IMR-90 (cell line): ENCODE data around the gene ROBO1. TPM values are rescaled to one million over a fixed set of nuclear protein-coding genes. Genes with fewer than 3 reads are reported as not detected.

ENCODE experiments used
- ATAC-seq: fragments of 200-7000 bp; cut with Tn5 transposase; 2 replicates; pipeline ENCODE4 v1.9.1; 2020; ENCODE audit warnings: low read depth, mild to moderate bottlenecking, moderate library complexity
- BruUV-seq: library from RNA; stranded (reverse); fragments of 400-500 nt; replicated peaks from 2 replicates; lab custom pipeline; 2021; lab: Mats Ljungman, UMichigan
- CTCF ChIA-PET: fragments of 300-600 bp; formaldehyde crosslinking; extraction: SDS; loops from one replicate; lab custom pipeline; 2021; ENCODE audit warnings: antibody characterized with exemption; lab: Yijun Ruan, JAX
- POLR2A ChIA-PET: fragments of 300-600 bp; sonication (Branson Sonifier 250); formaldehyde crosslinking; loops from one replicate; lab custom pipeline; 2022; ENCODE audit warnings: antibody characterized with exemption; ENCODE audit not compliant: unreplicated experiment; lab: Charles Lee
- DNase-seq: peaks from one replicate; pipeline ENCODE4 v3.0.0; 2013
- H2AFZ ChIP-seq: replicated peaks from 2 replicates; pipeline ENCODE3; 2013; ENCODE audit warnings: low read length, mild to moderate bottlenecking; ENCODE audit not compliant: poor library complexity
- H2AK5ac ChIP-seq: 2 replicates; pipeline ENCODE4 v1.6.1; 2013; ENCODE audit warnings: low read depth, low read length, inconsistent platforms
- H2AK9ac ChIP-seq: replicated peaks from 2 replicates; pipeline ENCODE3; 2013; ENCODE audit warnings: mild to moderate bottlenecking, low read depth, low read length, moderate library complexity; ENCODE audit not compliant: poor library complexity
- H2BK120ac ChIP-seq: 2 replicates; pipeline ENCODE4 v1.6.1; 2013; ENCODE audit warnings: low read depth, low read length, inconsistent platforms
- H2BK15ac ChIP-seq: 3 replicates; pipeline ENCODE4 v1.6.1; 2013; ENCODE audit warnings: low read depth, low read length, inconsistent platforms
- H2BK20ac ChIP-seq: 2 replicates; pipeline ENCODE4 v1.6.1; 2013; ENCODE audit warnings: low read depth, mild to moderate bottlenecking, inconsistent platforms, low read length, moderate library complexity
- H2BK5ac ChIP-seq: 2 replicates; pipeline ENCODE4 v1.6.1; 2013; ENCODE audit warnings: mild to moderate bottlenecking, low read depth, low read length, inconsistent platforms; ENCODE audit not compliant: poor library complexity, severe bottlenecking
- H3K14ac ChIP-seq: replicated peaks from 2 replicates; pipeline ENCODE4 v1.6.1; 2013; ENCODE audit warnings: low read depth, low read length, inconsistent platforms
- H3K18ac ChIP-seq: 2 replicates; pipeline ENCODE4 v1.6.1; 2013; ENCODE audit warnings: low read depth, low read length, control low read depth
- H3K23ac ChIP-seq: 2 replicates; pipeline ENCODE4 v1.6.1; 2013; ENCODE audit warnings: low read depth, low read length, inconsistent platforms
- H3K27ac ChIP-seq: 2 replicates; pipeline ENCODE4 v1.5.1; 2013; ENCODE audit warnings: mild to moderate bottlenecking, control low read depth, low read length; ENCODE audit not compliant: insufficient read depth
- H3K27me3 ChIP-seq: 2 replicates; pipeline ENCODE4 v1.6.1; 2013; ENCODE audit warnings: low read length; ENCODE audit not compliant: control insufficient read depth, insufficient read depth
- H3K36me3 ChIP-seq: 2 replicates; pipeline ENCODE4 v1.6.1; 2013; ENCODE audit warnings: low read length, mixed read lengths; ENCODE audit not compliant: control insufficient read depth, insufficient read depth
- H3K4ac ChIP-seq: 2 replicates; pipeline ENCODE4 v1.6.1; 2013; ENCODE audit warnings: low read depth, low read length, inconsistent platforms
- H3K4me1 ChIP-seq: 2 replicates; pipeline ENCODE4 v1.6.1; 2013; ENCODE audit warnings: low read length, mixed read lengths; ENCODE audit not compliant: control insufficient read depth, insufficient read depth
- H3K4me2 ChIP-seq: 2 replicates; pipeline ENCODE4 v1.6.1; 2013; ENCODE audit warnings: low read depth, mild to moderate bottlenecking, control low read depth, low read length, moderate library complexity
- H3K4me3 ChIP-seq: 2 replicates; pipeline ENCODE4 v1.5.1; 2013; ENCODE audit warnings: low read depth, mild to moderate bottlenecking, control low read depth, low read length, moderate library complexity; ENCODE audit not compliant: insufficient read depth
- H3K56ac ChIP-seq: 2 replicates; pipeline ENCODE4 v1.6.1; 2013; ENCODE audit warnings: low read length, inconsistent platforms; ENCODE audit not compliant: insufficient read depth; ENCODE audit errors: extremely low read depth
- H3K79me1 ChIP-seq, 2 experiments: 2 replicates each; pipeline ENCODE4 v1.6.1; 2013; ENCODE audit warnings: low read length in 2 of 2, inconsistent platforms in 1 of 2, low read depth in 1 of 2
- H3K9ac ChIP-seq: 2 replicates; pipeline ENCODE4 v1.6.1; 2013; ENCODE audit warnings: low read depth, low read length, control low read depth
- H3K9me1 ChIP-seq: 2 replicates; pipeline ENCODE4 v1.6.1; 2013; ENCODE audit warnings: low read length, inconsistent platforms; ENCODE audit not compliant: insufficient read depth
- H3K9me3 ChIP-seq: 2 replicates; pipeline ENCODE4 v1.6.1; 2013; ENCODE audit warnings: low read length; ENCODE audit not compliant: control insufficient read depth, insufficient read depth
- H4K20me1 ChIP-seq: 2 replicates; pipeline ENCODE4 v1.6.1; 2013; ENCODE audit warnings: low read length, inconsistent platforms; ENCODE audit not compliant: insufficient read depth
- H4K5ac ChIP-seq: 2 replicates; pipeline ENCODE4 v1.6.1; 2013; ENCODE audit warnings: mild to moderate bottlenecking, low read depth, low read length, control low read depth
- H4K8ac ChIP-seq, 2 experiments: 2 replicates each; pipeline ENCODE4 v1.6.1; 2013; ENCODE audit warnings: low read depth in 2 of 2, low read length in 2 of 2, control low read depth in 1 of 2, inconsistent platforms in 1 of 2
- H4K91ac ChIP-seq: 2 replicates; pipeline ENCODE4 v1.6.1; 2013; ENCODE audit warnings: low read depth, low read length, inconsistent platforms; ENCODE audit not compliant: insufficient read depth
- BHLHE40 ChIP-seq: fragments of 150-350 bp; IDR thresholded peaks from 2 replicates; pipeline ENCODE4 v1.6.1; 2016; ENCODE audit warnings: mild to moderate bottlenecking, low read depth, low read length
- CEBPB ChIP-seq: IDR thresholded peaks from 2 replicates; pipeline ENCODE4 v1.6.1; 2012; ENCODE audit warnings: low read depth, low read length, improper control_type of control experiment
- CTCF ChIP-seq: conservative IDR thresholded peaks from 2 replicates; pipeline ENCODE4 v1.5.1; 2012; ENCODE audit warnings: mild to moderate bottlenecking, low read depth, low read length, improper control_type of control experiment
- FOS ChIP-seq: fragments of 150-350 bp; IDR thresholded peaks from 2 replicates; pipeline ENCODE4 v1.6.1; 2016; ENCODE audit warnings: low read depth, low read length
- MAFK ChIP-seq: IDR thresholded peaks from 2 replicates; pipeline ENCODE4 v1.6.1; 2012; ENCODE audit warnings: low read depth, low read length, improper control_type of control experiment
- MAZ ChIP-seq: IDR thresholded peaks from 2 replicates; pipeline ENCODE4 v1.6.1; 2012; ENCODE audit warnings: low read depth, mild to moderate bottlenecking, low read length, improper control_type of control experiment, moderate library complexity, borderline replicate concordance
- POLR2A ChIP-seq: IDR thresholded peaks from 2 replicates; pipeline ENCODE4 v1.6.1; 2012; ENCODE audit warnings: mild to moderate bottlenecking, low read depth, low read length
- RAD21 ChIP-seq: IDR thresholded peaks from 2 replicates; pipeline ENCODE4 v1.6.1; 2012; ENCODE audit warnings: low read length, improper control_type of control experiment
- RCOR1 ChIP-seq: IDR thresholded peaks from 2 replicates; pipeline ENCODE4 v1.6.1; 2012; ENCODE audit warnings: mild to moderate bottlenecking, low read length, improper control_type of control experiment; ENCODE audit not compliant: insufficient replicate concordance
- RFX5 ChIP-seq: IDR thresholded peaks from 2 replicates; pipeline ENCODE4 v1.8.0; 2012; ENCODE audit warnings: low read depth, mild to moderate bottlenecking, low read length, moderate library complexity
- SMC3 ChIP-seq: fragments of 150-350 bp; IDR thresholded peaks from 2 replicates; pipeline ENCODE4 v1.6.1; 2016; ENCODE audit warnings: low read depth, mild to moderate bottlenecking, antibody characterized with exemption, low read length, moderate library complexity
- WGBS, 2 experiments: methylation state at CpG; one replicate each; pipeline versions ENCODE4 v1.1.5 to v1.1.7; 2013; ENCODE audit warnings: missing lambda C conversion rate in 2 of 2; ENCODE audit not compliant: insufficient read length in 1 of 2; ENCODE audit errors: extremely low coverage in 2 of 2; 5-methylcytosine and 5-hydroxymethylcytosine counted together
- dilution Hi-C: fragments of 300-500 bp; cut with HindIII; formaldehyde crosslinking; loops from one replicate; pipeline ENCODE4 v1.14.3; 2018; ENCODE audit warnings: low sequenced_read_pairs; ENCODE audit not compliant: unreplicated experiment
- in situ Hi-C: fragments of 300-500 bp; cut with MboI; formaldehyde crosslinking; loops from 3 replicates; pipeline ENCODE4 v1.14.3; 2019; ENCODE audit warnings: low sequenced_read_pairs, inconsistent platforms, mixed read lengths
- intact Hi-C: fragments of 100-400 bp; cut with micrococcal nuclease; formaldehyde crosslinking; loops from 2 replicates; pipeline ENCODE4 v1.10.0; 2022
- polyA plus RNA-seq, 3 experiments: library from polyadenylated mRNA; depleted of rRNA; stranded (reverse); fragments of >200 nt; gene quantifications; 2 replicates each; pipeline ENCODE4 v1.2.3, GENCODE V29; 2012; ENCODE audit warnings: low replicate concordance in 1 of 3
- total RNA-seq: library from RNA; depleted of rRNA; stranded (reverse); fragments of >200 nt; gene quantifications from 2 replicates; pipeline ENCODE4 v1.2.3, GENCODE V29; 2012
- TF ChIP-seq, protein P1 (sequence below): fragments of 150-350 bp; IDR thresholded peaks from 2 replicates; pipeline ENCODE4 v1.6.1; 2016; ENCODE audit warnings: low read depth, mild to moderate bottlenecking, low read length, moderate library complexity, borderline replicate concordance
- TF ChIP-seq, protein P2 (sequence below): fragments of 150-350 bp; IDR thresholded peaks from 2 replicates; pipeline ENCODE4 v1.6.1; 2017; ENCODE audit warnings: mild to moderate bottlenecking, antibody characterized with exemption, low read length, low read depth

The ROBO1 gene
- total and polyA plus RNA-seq, 2 of the 4 experiments (the other 2 are of a cell fraction) = 24.1 to 53.9 TPM

- H2AK5ac ChIP-seq = no peak overlapping the region
- no peak overlapping the region for H4K5ac ChIP-seq
- no peaks in the 10 kb centered on the region for H3K27me3 ChIP-seq
- H2BK5ac ChIP-seq = no peak overlapping the region
- H2BK20ac ChIP-seq = no peak overlapping the region
- H2AK9ac ChIP-seq = no peak overlapping the region
- dilution Hi-C loops = no loop called here
- in situ Hi-C loops = no loop called here
- no peak overlapping the region for H2AFZ ChIP-seq
- H3K4ac ChIP-seq = no peak overlapping the region
- no peak overlapping the region for H3K4me3 ChIP-seq
- H3K4me2 ChIP-seq = no peak overlapping the region
- DNase-seq (no peak), ATAC-seq (no peak)
- H4K8ac ChIP-seq = no peak overlapping the region
- no peaks in the 10 kb centered on the region for H3K36me3 ChIP-seq
- H3K9me3 ChIP-seq = no peaks in the 10 kb centered on the region
- no peaks in the 10 kb centered on the region for H3K79me1 ChIP-seq
- H3K23ac ChIP-seq = no peak overlapping the region
- POLR2A ChIA-PET = no interaction called here
- WGBS, 2 experiments = no CpG with 5 or more reads among the region's 3 CpGs
- H2BK15ac ChIP-seq = no peak overlapping the region
- H3K27ac ChIP-seq = no peak overlapping the region
- no peaks in the 10 kb centered on the region for H3K4me1 ChIP-seq
- BruUV-seq = no TSS peak
- TF ChIP-seq MAFK (no peak), RCOR1 (no peak), CTCF (no peak), RFX5 (no peak), MAZ (no peak), CEBPB (no peak), POLR2A (no peak), RAD21 (no peak), FOS (no peak), BHLHE40 (no peak), SMC3 (no peak)
- TF ChIP-seq, protein P1, sequence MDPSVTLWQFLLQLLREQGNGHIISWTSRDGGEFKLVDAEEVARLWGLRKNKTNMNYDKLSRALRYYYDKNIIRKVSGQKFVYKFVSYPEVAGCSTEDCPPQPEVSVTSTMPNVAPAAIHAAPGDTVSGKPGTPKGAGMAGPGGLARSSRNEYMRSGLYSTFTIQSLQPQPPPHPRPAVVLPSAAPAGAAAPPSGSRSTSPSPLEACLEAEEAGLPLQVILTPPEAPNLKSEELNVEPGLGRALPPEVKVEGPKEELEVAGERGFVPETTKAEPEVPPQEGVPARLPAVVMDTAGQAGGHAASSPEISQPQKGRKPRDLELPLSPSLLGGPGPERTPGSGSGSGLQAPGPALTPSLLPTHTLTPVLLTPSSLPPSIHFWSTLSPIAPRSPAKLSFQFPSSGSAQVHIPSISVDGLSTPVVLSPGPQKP = no peak
- TF ChIP-seq, protein P2, sequence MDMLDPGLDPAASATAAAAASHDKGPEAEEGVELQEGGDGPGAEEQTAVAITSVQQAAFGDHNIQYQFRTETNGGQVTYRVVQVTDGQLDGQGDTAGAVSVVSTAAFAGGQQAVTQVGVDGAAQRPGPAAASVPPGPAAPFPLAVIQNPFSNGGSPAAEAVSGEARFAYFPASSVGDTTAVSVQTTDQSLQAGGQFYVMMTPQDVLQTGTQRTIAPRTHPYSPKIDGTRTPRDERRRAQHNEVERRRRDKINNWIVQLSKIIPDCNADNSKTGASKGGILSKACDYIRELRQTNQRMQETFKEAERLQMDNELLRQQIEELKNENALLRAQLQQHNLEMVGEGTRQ = no peak
- H4K20me1 ChIP-seq = no peaks in the 10 kb centered on the region
- intact Hi-C loops = no loop called here
- no peaks in the 10 kb centered on the region for H3K9me1 ChIP-seq
- no peak overlapping the region for H4K91ac ChIP-seq
- CTCF ChIA-PET = no interaction called here
- no peak overlapping the region for H3K56ac ChIP-seq
- no peak overlapping the region for H3K14ac ChIP-seq
- H2BK120ac ChIP-seq = no peak overlapping the region
- no peak overlapping the region for H3K18ac ChIP-seq
- H3K9ac ChIP-seq = no peak overlapping the region
Measured at GRCh38 chr3:79284781-79285180, 483.0 kb downstream of the ROBO1 start.
